NB4 (cell line): Measurements from ENCODE around the gene YWHAQ.

Experiments
- DNase-seq: peaks from one replicate; pipeline ENCODE4 v3.0.0; 2010; ENCODE audit warnings: low read depth
- H3K4me3 ChIP-seq: one replicate; pipeline ENCODE4 v1.5.1; 2011; ENCODE audit warnings: mild to moderate bottlenecking, low read depth, low read length, moderate library complexity
- MYC ChIP-seq: IDR thresholded peaks from 2 replicates; pipeline ENCODE4 v1.6.1; 2011; ENCODE audit warnings: low read depth, low read length
- POLR2A ChIP-seq: IDR thresholded peaks from 2 replicates; pipeline ENCODE4 v1.6.1; 2011; ENCODE audit warnings: mild to moderate bottlenecking; ENCODE audit not compliant: insufficient read length; ENCODE audit errors: extremely low read depth
- TF ChIP-seq, protein P1 (sequence below): IDR thresholded peaks from 2 replicates; pipeline ENCODE4 v1.6.1; 2011; ENCODE audit warnings: low read depth, low read length
- TF ChIP-seq, protein P2 (sequence below): IDR thresholded peaks from one replicate; pipeline ENCODE4 v1.5.1; 2012; ENCODE audit warnings: low read depth, low read length

The YWHAQ gene

DNA sequence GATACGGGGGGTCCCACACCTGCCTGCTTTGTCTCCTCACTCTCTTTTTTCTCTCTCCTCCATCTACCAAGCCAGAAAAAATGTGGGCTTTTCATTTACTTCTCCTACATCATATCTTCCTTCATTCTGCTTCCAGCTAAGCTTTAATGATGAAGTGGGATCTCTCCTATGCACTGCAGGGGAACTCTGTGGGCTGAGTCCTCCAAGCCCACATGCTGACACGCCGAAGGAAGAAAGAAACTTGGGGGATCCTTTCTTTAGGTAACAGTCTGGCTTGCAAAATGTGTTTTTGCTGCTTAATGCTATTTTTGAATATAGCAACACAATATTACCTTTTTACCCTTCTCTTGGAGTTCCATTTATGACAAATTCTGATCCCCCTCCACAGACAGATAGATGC, 33.6 kb upstream of the YWHAQ start:
- H3K4me3 ChIP-seq = no peak overlapping the region
- no peak for DNase-seq
- TF ChIP-seq, protein P1, sequence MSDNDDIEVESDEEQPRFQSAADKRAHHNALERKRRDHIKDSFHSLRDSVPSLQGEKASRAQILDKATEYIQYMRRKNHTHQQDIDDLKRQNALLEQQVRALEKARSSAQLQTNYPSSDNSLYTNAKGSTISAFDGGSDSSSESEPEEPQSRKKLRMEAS = no peak
- TF ChIP-seq MYC (no peak), POLR2A (no peak)
- TF ChIP-seq, protein P2, sequence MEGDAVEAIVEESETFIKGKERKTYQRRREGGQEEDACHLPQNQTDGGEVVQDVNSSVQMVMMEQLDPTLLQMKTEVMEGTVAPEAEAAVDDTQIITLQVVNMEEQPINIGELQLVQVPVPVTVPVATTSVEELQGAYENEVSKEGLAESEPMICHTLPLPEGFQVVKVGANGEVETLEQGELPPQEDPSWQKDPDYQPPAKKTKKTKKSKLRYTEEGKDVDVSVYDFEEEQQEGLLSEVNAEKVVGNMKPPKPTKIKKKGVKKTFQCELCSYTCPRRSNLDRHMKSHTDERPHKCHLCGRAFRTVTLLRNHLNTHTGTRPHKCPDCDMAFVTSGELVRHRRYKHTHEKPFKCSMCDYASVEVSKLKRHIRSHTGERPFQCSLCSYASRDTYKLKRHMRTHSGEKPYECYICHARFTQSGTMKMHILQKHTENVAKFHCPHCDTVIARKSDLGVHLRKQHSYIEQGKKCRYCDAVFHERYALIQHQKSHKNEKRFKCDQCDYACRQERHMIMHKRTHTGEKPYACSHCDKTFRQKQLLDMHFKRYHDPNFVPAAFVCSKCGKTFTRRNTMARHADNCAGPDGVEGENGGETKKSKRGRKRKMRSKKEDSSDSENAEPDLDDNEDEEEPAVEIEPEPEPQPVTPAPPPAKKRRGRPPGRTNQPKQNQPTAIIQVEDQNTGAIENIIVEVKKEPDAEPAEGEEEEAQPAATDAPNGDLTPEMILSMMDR = no peak

DNA sequence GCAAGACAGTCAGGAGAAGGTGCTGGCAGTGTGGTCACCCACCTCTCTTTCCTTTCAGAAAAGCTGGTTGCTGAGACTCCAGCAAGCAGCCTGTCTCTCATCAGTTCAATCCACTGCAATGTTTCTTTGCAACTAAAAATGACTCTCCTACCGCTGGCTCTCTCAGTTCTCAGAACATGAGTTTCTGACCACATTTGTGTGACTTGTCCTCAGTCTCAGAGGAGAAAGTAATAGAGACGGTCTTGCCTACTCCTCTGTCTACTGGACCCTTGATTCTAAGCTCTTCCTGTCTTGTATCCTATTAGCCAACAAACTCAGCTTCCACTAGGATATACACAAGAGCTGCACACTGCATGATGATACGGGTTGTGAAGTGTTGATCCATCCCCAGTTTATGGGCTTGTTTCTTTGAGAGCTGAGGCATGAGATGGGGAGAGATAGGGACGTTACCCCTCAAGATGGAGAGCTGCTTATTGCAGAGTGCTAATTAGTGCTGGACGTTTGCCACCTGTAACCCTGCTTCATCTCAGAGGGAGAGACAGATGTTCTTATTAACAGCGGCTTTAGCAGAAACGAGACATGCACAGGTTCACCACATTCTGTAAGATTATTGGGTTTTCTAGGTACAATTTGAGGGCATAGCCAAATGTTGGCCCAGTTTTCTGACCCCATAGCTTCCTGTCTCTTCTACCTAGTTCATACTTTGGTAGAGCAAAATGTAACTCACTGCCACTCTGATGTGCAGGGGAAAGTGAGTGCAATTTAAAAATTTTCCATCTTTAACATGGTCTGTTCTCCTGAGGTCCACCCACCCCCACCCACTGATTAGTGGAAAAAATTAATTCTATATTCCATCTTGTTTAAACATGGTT, 32.4 kb upstream of the YWHAQ start:
- no peak overlapping the region for H3K4me3 ChIP-seq
- DNase-seq = no peak
- TF ChIP-seq, protein P1 = no peak
- no peak for TF ChIP-seq MYC
- no peak for TF ChIP-seq POLR2A
- TF ChIP-seq, protein P2 = no peak

DNA sequence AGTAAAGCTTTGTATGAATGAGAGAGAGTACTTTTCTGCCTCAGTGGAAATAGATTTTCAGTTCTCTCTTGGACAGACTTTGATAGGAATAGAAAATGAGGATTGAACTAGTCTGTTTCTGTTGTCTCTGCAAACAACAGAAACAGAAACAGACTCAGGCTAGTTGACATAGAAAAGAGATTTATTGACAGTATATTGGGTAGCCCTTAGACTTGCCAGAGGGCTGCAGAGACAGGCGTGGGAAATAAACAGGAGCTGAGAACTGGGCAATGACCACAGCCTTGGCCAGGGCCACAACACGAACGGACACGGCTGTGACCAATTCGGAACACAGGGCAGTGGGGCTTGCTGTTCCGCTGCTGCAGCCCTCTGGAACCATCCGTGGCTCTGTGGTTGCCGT, 30.5 kb upstream of the YWHAQ start:
- TF ChIP-seq MYC (no peak), POLR2A (no peak)
- TF ChIP-seq, protein P2 = no peak
- TF ChIP-seq, protein P1 = no peak
- H3K4me3 ChIP-seq = no peak overlapping the region
- DNase-seq = no peak

DNA sequence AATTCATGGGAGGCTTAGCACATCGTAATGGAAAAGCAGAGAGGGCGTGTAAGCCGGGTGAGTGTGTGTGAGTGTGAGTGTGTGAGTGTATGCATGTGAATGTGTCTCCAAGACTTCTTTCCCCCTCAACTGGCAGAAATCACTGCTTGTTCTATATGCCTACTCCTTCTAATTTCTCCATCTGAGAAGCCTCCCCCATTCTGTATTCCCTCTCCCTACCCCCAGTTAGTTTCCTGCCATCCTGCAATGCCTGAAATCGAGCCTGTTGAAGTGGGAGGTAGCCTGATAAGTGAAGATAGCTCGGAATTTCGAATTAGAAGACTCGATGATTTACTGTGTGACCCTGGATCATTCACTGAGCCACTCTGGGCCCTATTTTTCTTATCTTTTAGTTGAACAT, 30.0 kb upstream of the YWHAQ start:
- DNase-seq = no peak
- TF ChIP-seq, protein P2 = no peak
- TF ChIP-seq POLR2A (no peak), MYC (no peak)
- TF ChIP-seq, protein P1 = no peak
- H3K4me3 ChIP-seq = no peak overlapping the region

DNA sequence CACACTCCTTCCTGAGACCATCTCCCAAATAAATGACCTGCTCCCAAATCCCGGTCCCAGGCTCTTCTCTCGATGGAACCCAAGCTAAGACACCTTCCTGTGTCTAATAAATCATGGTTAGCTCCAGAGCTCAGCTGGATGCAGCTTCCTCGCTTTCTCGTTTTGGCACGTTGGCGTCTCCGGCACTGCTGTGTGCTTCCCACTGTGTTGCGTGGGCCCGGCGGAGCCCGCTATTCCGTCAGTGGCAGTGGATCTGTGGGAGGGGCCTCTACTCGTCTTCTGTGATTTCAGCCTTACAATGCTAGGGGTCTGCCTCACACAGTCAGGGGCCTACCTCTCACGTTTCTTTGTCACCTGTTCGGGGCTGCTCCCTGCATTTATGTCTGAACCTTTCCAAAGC, 29.4 kb upstream of the YWHAQ start:
- no peak for DNase-seq
- no peak for TF ChIP-seq POLR2A
- no peak for TF ChIP-seq MYC
- TF ChIP-seq, protein P1 = no peak
- TF ChIP-seq, protein P2 = no peak

More for the DNA sequence above, 29.4 kb upstream of the YWHAQ start:
- no peak overlapping the region for H3K4me3 ChIP-seq
